Memory B cell (primary cell): ENCODE measurements around the gene SLC13A4.

Source experiments
- ATAC-seq: fragments of 150-1000 bp; cut with Tn5 transposase; 2 replicates; pipeline ENCODE4 v1.10.0; 2021; ENCODE audit warnings: low read depth, mild to moderate bottlenecking, moderate library complexity
- DNase-seq, 2 donors: peaks; one replicate each; pipeline ENCODE4 v3.0.0; 2022; ENCODE audit warnings: low spot score in 2 of 2
- H3K27ac Mint-ChIP-seq: one replicate; pipeline ENCODE4 v1.8.0; 2022; ENCODE audit warnings: mild to moderate bottlenecking, moderate library complexity, mixed read lengths
- H3K27me3 Mint-ChIP-seq: one replicate; pipeline ENCODE4 v1.8.0; 2022; ENCODE audit warnings: mixed read lengths
- H3K36me3 Mint-ChIP-seq: one replicate; pipeline ENCODE4 v1.8.0; 2022; ENCODE audit warnings: mild to moderate bottlenecking, mixed read lengths
- H3K4me1 Mint-ChIP-seq: one replicate; pipeline ENCODE4 v1.8.0; 2022; ENCODE audit warnings: mixed read lengths
- H3K4me3 Mint-ChIP-seq: one replicate; pipeline ENCODE4 v1.8.0; 2022; ENCODE audit warnings: mild to moderate bottlenecking, moderate library complexity, mixed read lengths
- H3K9me3 Mint-ChIP-seq: one replicate; pipeline ENCODE4 v1.8.0; 2022; ENCODE audit warnings: mixed read lengths

The SLC13A4 gene

GRCh38 chr7:135718794-135719437, 9.1 kb downstream of the SLC13A4 start:
- H3K4me1 Mint-ChIP-seq = peaks cover 3% of the 10 kb centered on the region
- ATAC-seq (no peak), DNase-seq (no peak)
- H3K27ac Mint-ChIP-seq = no peak overlapping the region
- H3K27me3 Mint-ChIP-seq = peaks cover 19% of the 10 kb centered on the region
- no peaks in the 10 kb centered on the region for H3K36me3 Mint-ChIP-seq
- no peaks in the 10 kb centered on the region for H3K9me3 Mint-ChIP-seq
- H3K4me3 Mint-ChIP-seq = no peak overlapping the region

DNA sequence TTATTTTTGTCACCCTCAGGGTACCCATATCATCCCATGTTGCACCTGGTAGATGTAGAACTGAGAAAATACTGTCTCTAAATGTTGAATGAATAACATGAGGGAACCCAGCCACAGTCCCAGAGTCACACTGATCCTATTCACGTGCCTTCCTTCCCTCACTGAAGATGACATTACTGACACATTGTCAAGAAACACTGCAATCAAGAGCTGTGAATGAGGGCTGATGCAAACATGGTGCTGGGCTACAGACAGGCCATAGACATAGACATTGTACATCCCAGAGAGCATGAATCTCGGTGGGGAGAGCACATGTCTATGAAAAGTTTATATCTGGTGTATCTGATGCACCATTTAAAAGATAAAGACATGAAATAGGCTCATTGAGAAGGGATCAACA, 9.8 kb downstream of the SLC13A4 start:
- Mint-ChIP-seq H3K4me1 (peaks cover 3% of the 10 kb centered on the region), H3K36me3 (no peaks in the 10 kb centered on the region), H3K27me3 (peaks cover 19% of the 10 kb centered on the region), H3K9me3 (no peaks in the 10 kb centered on the region), H3K4me3 (no peak overlapping the region), H3K27ac (no peak overlapping the region)
- ATAC-seq (no peak), DNase-seq (no peak)

DNA sequence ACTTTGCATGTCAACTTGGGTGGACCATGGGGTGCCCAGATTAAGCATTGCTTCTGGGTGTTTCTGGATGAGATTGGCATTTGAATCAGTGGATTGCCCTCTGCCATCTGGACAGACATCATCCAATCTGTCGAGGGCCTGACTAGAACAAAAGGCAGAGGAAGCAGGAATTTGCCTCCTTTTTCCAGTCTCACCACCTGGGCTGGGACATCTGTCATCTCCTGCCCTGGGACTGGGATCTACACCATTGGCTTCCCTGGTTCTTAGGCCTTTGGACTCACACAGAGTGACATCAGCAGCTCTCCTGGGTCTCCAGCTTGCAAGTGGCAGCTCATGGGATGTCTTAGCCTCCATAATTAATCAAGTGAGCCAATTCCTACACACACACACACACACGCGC, 10.3 kb downstream of the SLC13A4 start:
- ATAC-seq (no peak), DNase-seq (no peak)
- no peak overlapping the region for H3K4me3 Mint-ChIP-seq
- H3K36me3 Mint-ChIP-seq = no peaks in the 10 kb centered on the region
- no peaks in the 10 kb centered on the region for H3K9me3 Mint-ChIP-seq
- H3K4me1 Mint-ChIP-seq = peaks cover 3% of the 10 kb centered on the region
- H3K27ac Mint-ChIP-seq = no peak overlapping the region
- H3K27me3 Mint-ChIP-seq = peaks cover 19% of the 10 kb centered on the region

DNA sequence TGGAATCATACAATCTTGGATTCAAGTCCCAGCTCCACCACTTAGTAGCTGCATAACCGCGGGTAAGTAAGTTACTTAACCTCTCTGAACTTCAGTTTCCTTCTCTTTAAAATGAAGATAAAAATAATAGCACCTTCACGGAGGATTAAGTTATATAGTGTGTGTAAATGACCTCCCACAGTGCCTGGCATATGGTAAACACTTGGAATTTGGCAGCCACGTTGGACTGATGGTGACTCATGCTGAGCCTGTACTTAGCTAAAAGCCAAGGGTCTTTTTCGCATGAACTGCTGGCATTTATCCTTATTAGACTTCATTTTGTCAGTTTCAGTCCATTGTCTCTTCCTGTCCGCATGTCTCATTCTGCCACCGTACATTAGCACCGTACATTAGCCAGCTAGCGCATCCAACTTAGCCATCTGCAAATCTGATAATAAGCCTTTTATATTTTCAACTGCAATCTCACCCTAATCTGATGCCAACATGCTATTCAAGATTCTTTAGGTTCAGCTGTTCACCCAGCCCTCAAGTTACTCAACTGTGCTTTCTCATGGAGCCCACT, 11.2 kb downstream of the SLC13A4 start:
- DNase-seq = no peak
- H3K9me3 Mint-ChIP-seq = no peaks in the 10 kb centered on the region

DNA sequence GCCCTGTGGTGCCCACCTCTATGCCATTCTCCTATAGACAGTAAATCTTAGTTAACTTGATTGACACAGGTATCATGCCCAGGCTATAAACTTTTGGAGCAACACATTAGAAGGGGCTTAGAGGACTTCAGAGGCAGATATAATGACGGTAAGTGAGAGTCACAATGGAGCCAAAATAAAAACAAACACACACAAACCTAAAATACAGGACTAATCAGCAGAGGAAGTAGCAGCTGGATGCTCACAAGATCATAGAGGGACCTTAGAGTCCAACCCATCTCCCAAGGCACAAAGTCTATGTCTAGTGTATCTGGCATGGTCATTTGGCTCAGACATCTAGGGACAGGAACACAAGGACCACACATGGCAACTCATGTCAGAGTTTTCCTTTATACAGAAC, 12.3 kb downstream of the SLC13A4 start:
- DNase-seq (no peak), ATAC-seq (no peak)
- Mint-ChIP-seq H3K4me3 (no peak overlapping the region), H3K36me3 (no peaks in the 10 kb centered on the region), H3K27me3 (peaks cover 12% of the 10 kb centered on the region), H3K4me1 (peaks cover 3% of the 10 kb centered on the region), H3K9me3 (no peaks in the 10 kb centered on the region), H3K27ac (no peak overlapping the region)

More for the DNA sequence above, 11.2 kb downstream of the SLC13A4 start:
- Mint-ChIP-seq H3K4me3 (no peak overlapping the region), H3K27me3 (peaks cover 18% of the 10 kb centered on the region), H3K27ac (no peak overlapping the region), H3K36me3 (no peaks in the 10 kb centered on the region), H3K4me1 (peaks cover 3% of the 10 kb centered on the region)
- no peak for ATAC-seq

DNA sequence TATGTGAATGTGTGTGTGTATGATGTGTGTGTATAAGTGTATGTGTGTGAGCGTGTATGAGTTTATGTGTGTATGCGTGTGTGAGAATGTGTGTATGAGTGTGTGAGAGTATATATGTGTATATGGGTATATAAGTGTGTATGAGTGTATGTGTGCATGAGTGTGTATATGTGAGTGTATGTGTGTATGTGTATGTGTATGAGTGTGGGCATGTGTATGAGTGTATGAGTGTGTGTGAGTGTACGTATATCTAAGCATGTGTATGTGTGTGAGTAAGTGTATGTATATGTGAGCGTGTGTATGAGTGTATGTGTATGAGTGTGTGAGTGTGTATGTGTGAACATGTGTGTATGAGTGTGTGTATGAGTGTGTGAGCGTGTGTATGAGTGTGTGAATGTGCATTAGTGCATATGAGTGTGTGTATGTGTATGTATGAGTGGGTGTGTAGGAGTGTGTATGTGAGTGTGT, 12.9 kb downstream of the SLC13A4 start:
- DNase-seq = no peak
- ATAC-seq = no peak
- H3K27me3 Mint-ChIP-seq = peaks cover 10% of the 10 kb centered on the region
- no peaks in the 10 kb centered on the region for H3K9me3 Mint-ChIP-seq
- H3K36me3 Mint-ChIP-seq = no peaks in the 10 kb centered on the region
- H3K4me1 Mint-ChIP-seq = peaks cover 3% of the 10 kb centered on the region
- no peak overlapping the region for H3K27ac Mint-ChIP-seq
- no peak overlapping the region for H3K4me3 Mint-ChIP-seq

DNA sequence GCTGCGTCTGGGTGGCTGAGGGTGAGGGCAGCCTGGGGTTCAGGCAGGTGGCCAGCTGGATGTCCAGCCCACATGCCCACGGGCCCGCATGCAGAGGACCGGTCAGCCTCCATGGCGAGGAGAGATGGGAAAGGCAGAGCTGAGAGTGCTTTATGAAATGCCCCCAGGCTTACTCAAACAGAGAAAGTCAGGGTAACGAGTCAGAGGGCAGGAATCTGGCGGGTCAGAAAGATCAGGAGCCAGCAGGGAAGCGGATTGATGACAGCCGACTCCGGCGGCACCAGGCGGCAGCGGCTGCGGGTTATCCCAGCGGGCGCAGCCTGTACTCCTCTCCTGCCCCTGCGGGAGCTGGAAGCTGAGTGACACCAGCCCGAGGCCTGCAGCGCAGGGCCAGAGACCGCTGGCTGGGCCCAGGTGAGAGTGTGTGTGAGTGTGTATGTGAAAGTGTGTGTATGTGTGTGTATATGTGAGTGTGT, 13.4 kb downstream of the SLC13A4 start:
- Mint-ChIP-seq H3K27me3 (peaks cover 8% of the 10 kb centered on the region), H3K36me3 (no peaks in the 10 kb centered on the region), H3K4me1 (peaks cover under 1% of the 10 kb centered on the region), H3K27ac (no peak overlapping the region), H3K9me3 (no peaks in the 10 kb centered on the region), H3K4me3 (no peak overlapping the region)
- DNase-seq = no peak
- ATAC-seq = no peak

DNA sequence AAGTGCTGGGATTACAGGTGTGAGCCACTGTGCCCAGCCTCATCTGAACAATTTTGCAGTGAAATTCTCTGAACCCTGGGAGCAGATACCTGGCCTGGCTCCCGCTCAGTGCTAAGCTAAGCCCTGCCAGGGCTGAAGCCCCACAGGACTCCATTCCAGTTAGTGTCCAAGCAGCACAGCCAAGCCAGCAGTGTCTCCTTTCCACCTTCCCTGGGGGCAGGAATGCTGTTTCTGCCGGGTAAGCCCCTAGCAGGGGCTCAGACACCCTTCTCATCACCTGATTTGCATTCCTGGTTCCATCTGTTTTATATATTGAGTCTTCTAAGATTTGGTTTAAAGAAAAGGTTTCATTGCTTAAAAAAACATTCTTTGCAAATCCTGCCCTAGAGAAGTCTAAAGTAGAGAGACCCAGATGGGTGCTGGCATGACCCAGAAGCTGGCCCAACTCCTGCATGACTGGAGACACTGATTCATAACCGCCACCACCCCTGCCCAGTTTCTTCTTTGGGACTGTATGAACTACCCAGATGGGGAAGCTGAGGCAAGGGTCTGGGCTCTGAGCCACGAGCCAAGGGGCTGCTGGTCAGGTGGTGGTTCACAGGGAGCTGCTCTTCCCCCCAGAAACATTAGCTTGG, 14.0 kb downstream of the SLC13A4 start:
- DNase-seq (no peak), ATAC-seq (no peak)
- H3K9me3 Mint-ChIP-seq = no peaks in the 10 kb centered on the region
- no peak overlapping the region for H3K27ac Mint-ChIP-seq
- no peaks in the 10 kb centered on the region for H3K4me1 Mint-ChIP-seq
- H3K4me3 Mint-ChIP-seq = no peak overlapping the region
- no peaks in the 10 kb centered on the region for H3K36me3 Mint-ChIP-seq
- peaks cover 6% of the 10 kb centered on the region for H3K27me3 Mint-ChIP-seq

DNA sequence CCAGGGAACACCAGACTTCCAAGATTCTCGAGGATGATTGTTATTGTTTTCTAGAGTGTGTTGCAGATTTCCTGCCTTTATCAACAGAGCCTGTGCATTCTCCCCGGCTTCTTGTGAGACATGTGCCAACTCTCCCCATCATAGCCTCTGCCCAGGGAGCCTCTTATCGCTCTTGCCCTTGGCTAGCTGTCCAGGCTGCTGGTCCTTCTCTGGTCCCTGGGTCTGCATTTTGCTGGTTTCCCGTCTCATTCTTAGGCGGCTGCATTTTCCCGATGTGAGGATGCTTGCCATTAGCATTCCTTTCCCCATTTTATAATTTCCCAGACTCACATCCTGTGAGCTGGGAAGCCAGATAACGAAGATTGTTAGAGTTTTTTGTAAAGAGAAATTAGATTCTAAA, 15.2 kb downstream of the SLC13A4 start:
- Mint-ChIP-seq H3K27ac (no peak overlapping the region), H3K27me3 (no peaks in the 10 kb centered on the region), H3K4me1 (no peaks in the 10 kb centered on the region), H3K9me3 (no peaks in the 10 kb centered on the region), H3K4me3 (no peak overlapping the region), H3K36me3 (no peaks in the 10 kb centered on the region)
- no peak for ATAC-seq
- no peak for DNase-seq

DNA sequence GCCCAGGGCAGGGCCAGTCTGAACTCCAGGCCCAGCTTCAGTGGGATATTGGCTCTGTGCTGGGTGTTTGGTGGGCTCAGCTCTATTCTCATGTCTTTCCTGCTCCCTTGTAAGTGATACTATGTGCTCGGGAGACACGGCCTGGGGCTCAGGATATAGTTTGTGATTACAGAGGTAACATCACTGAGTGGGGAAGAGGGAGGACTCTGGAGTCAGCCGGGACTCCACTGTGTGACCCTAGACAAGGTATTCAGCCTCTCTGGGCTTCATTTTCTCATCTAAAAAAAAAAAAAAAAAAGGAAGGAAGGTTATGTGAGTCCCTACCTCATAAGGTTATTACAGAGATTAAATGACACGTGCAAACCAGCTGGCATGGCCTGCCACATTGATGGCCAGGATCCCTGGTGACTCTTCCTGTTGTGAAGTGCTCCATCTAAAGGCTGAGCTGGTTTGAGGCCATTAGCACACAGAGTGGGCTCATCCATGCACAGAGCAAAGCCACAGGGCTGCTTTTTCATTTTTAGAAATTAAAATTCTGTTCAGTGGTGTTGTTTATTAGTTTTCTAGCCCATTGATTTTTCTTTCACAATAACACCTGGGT, 15.7 kb downstream of the SLC13A4 start:
- H3K27ac Mint-ChIP-seq = no peak overlapping the region
- no peaks in the 10 kb centered on the region for H3K4me1 Mint-ChIP-seq
- no peaks in the 10 kb centered on the region for H3K36me3 Mint-ChIP-seq
- ATAC-seq = no peak
- no peaks in the 10 kb centered on the region for H3K9me3 Mint-ChIP-seq
- H3K27me3 Mint-ChIP-seq = no peaks in the 10 kb centered on the region
- DNase-seq = no peak
- H3K4me3 Mint-ChIP-seq = no peak overlapping the region

DNA sequence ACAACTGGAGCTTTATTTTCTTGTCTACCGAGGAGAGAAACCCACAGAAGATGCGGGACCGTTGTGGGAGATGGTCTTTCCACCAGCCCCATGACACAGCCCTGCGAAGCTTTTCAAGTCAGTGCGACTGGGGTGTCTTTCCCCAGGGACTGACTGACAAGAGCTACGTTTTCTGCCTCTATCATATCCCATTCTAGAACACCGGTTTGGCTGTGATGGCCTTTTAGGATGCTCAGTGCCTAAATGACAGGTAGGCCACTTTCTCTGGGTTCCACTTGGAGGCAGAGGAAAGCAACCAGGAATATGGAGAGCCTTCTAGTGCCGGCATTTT, 16.9 kb downstream of the SLC13A4 start:
- no peak overlapping the region for H3K4me3 Mint-ChIP-seq
- no peaks in the 10 kb centered on the region for H3K9me3 Mint-ChIP-seq
- H3K36me3 Mint-ChIP-seq = no peaks in the 10 kb centered on the region
- H3K4me1 Mint-ChIP-seq = no peaks in the 10 kb centered on the region
- ATAC-seq = no peak
- no peaks in the 10 kb centered on the region for H3K27me3 Mint-ChIP-seq
- no peak overlapping the region for H3K27ac Mint-ChIP-seq
- no peak for DNase-seq

DNA sequence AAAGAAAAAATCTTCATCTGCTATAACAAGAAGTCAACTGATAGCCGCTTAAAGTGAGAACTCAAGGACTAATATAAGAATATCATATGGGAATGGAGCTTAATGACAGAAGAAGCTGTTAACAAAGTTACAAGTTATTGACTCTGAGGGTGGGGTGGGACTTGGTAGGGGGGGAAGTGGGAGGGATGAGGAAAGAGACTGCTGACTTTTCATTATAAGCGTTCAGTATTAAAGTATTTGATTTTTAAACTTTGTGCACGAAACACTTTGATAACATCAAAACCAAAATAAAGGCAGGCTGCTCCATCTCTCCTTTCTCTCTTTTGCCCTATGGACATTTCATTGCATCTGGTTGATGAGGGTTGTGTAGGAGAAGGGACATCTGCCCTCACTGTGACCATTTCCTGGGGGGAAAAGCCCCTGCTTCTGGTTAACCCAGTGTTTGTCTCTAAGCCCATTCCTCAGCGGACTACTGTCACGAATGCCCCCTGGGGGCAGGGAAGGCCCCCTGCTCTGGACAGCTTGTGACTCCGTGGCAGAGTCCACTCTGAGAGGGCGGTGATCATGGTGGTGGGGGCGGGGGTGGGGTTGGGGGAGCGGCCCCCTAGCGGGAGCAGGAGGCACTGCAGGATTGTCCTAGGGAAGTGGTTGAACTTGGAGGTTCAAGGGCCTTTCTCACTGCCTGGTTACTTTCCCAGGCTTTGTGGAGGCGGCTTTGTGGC, 17.4 kb downstream of the SLC13A4 start:
- Mint-ChIP-seq H3K9me3 (no peaks in the 10 kb centered on the region), H3K27me3 (no peaks in the 10 kb centered on the region), H3K27ac (no peak overlapping the region), H3K4me1 (no peaks in the 10 kb centered on the region), H3K4me3 (no peak overlapping the region), H3K36me3 (no peaks in the 10 kb centered on the region)
- ATAC-seq (no peak), DNase-seq (no peak)

GRCh38 chr7:135709508-135709907, 18.5 kb downstream of the SLC13A4 start:
- ATAC-seq (no peak), DNase-seq (no peak)
- Mint-ChIP-seq H3K9me3 (no peaks in the 10 kb centered on the region), H3K36me3 (no peaks in the 10 kb centered on the region), H3K27ac (no peak overlapping the region), H3K4me3 (no peak overlapping the region), H3K27me3 (no peaks in the 10 kb centered on the region), H3K4me1 (no peaks in the 10 kb centered on the region)

DNA sequence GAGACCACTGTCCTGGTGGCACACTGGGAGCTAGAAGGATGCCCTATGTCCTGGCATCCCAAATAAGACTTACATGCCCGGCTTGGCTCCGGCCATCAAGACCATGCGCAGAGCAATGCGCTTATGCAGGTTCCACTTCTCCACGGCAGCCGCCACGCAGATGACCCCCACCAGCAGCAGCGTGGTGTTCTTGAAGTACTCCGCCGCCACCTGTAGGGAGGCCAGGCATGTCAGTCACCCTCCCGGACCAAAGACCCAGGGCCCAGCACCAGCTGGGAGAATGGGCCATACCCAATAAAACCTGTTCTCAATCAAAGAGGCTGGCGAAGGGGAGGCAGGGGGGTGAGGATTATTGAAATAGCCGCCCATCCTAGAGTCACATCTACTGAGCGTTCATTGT, 19.9 kb downstream of the SLC13A4 start:
- H3K36me3 Mint-ChIP-seq = no peaks in the 10 kb centered on the region
- no peak overlapping the region for H3K27ac Mint-ChIP-seq
- no peaks in the 10 kb centered on the region for H3K4me1 Mint-ChIP-seq

More for the DNA sequence above, 19.9 kb downstream of the SLC13A4 start:
- Mint-ChIP-seq H3K4me3 (no peak overlapping the region), H3K27me3 (no peaks in the 10 kb centered on the region), H3K9me3 (no peaks in the 10 kb centered on the region)
- DNase-seq (no peak), ATAC-seq (no peak)
